Thymus (tissue), 11 donors: ENCODE measurements around the gene OR7C2. TPM values are rescaled to one million over a fixed set of nuclear protein-coding genes. Genes with fewer than 3 reads are reported as not detected.

Source experiments
- DNase-seq, 9 donors: peaks; one replicate each; pipeline ENCODE4 v3.0.0-alpha.2; 2013; ENCODE audit warnings: low spot score in 9 of 9, low read depth in 6 of 9, missing footprints in 1 of 9
- H3K27ac ChIP-seq, 2 donors: one replicate each; pipeline ENCODE4 v1.5.1; 2013; ENCODE audit warnings: control low read depth in 1 of 2, low read depth in 1 of 2, low read length in 1 of 2, mild to moderate bottlenecking in 1 of 2, moderate library complexity in 1 of 2
- H3K27me3 ChIP-seq, 2 donors: one replicate each; pipeline ENCODE4 v1.5.1; 2013; ENCODE audit warnings: low read length in 1 of 2; ENCODE audit not compliant: control insufficient read depth in 2 of 2, insufficient read depth in 1 of 2
- H3K36me3 ChIP-seq, 2 donors: one replicate each; pipeline ENCODE4 v1.5.1; 2013; ENCODE audit warnings: low read length in 1 of 2, mild to moderate bottlenecking in 1 of 2, moderate library complexity in 1 of 2; ENCODE audit not compliant: control insufficient read depth in 2 of 2, insufficient read depth in 2 of 2
- H3K4me1 ChIP-seq, 2 donors: one replicate each; pipeline ENCODE4 v1.5.1; 2013; ENCODE audit warnings: low read length in 2 of 2; ENCODE audit not compliant: control insufficient read depth in 2 of 2, insufficient read depth in 2 of 2
- H3K4me3 ChIP-seq, 2 donors: one replicate each; pipeline ENCODE4 v1.5.1; 2013; ENCODE audit warnings: low read length in 2 of 2, control low read depth in 1 of 2, mild to moderate bottlenecking in 1 of 2
- H3K9me3 ChIP-seq, 2 donors: one replicate each; pipeline ENCODE4 v1.5.1; 2013; ENCODE audit warnings: low read length in 1 of 2, mild to moderate bottlenecking in 1 of 2; ENCODE audit not compliant: control insufficient read depth in 2 of 2, insufficient read depth in 1 of 2
- WGBS: extraction: QIAGEN DNeasy Blood & Tissue Kit; methylation state at CpG from one replicate; pipeline ENCODE4 v1.1.7; 2013; 5-methylcytosine and 5-hydroxymethylcytosine counted together
- polyA plus RNA-seq: library from polyadenylated mRNA; stranded (reverse); fragments of 200-250 nt; gene quantifications from one replicate; pipeline ENCODE4 v1.2.3, GENCODE V29; 2013
- total RNA-seq: library from RNA; stranded (reverse); fragments of 120-200 nt; gene quantifications from one replicate; pipeline ENCODE4 v1.2.4, GENCODE V29; 2013
- donor health status: healthy.

Gene OR7C2
- total and polyA plus RNA-seq, 2 donors: not detected

DNA sequence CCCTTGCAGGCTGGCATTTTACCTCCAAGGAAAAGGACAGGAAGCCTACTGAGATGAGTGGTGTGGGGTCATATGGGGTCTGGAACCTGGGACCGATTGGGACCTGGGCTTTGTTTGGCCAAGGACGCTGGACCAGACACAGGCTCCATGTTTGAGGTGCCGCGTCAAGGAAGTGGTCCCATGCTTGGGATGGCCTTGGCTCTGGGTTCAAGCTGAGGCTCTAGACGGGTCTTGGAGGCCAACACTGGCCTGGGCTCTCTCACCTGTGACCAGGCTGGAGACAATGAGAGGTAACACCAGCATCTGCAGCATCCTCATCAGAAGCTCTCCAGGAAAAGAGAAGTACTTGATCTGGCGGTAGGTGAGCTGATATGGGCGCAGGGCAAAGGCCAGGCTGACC, 30.2 kb downstream of the OR7C2 start:
- Histone ChIP-seq H3K4me3 (no peak overlapping the region), H3K36me3 (no peaks in the 10 kb centered on the region), H3K27me3 (peaks cover 0 to 1% of the 10 kb centered on the region in 2 donors), H3K27ac (no peak overlapping the region), H3K9me3 (no peaks in the 10 kb centered on the region), H3K4me1 (no peaks in the 10 kb centered on the region)
- 80% methylated on average over 7 of the region's 7 CpGs for WGBS
- no peak for DNase-seq

DNA sequence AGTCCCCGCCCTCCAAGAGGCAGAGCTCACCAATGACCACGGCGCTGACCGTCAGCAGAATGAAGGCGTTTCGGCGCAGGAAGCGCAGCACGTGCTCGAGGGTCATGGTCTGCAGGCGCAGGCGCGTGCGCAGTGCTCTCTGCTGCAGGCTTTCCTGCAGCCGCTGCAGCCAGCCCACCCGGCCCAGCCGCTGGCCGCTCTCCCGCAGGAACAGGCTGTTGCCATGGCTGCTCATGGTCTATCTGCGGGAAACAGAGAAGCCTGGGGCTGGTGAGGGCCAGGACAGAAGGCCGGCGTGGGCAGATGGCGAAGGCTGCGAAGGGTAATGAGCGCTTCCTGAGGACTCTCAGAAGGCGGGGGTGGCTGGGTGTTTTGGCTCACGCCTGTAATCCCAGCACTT, 31.4 kb downstream of the OR7C2 start:
- WGBS: 93% methylated on average over 27 of the region's 27 CpGs
- no peaks in the 10 kb centered on the region for H3K4me1 ChIP-seq
- no peak overlapping the region for H3K27ac ChIP-seq
- H3K27me3 ChIP-seq: peaks cover 4 to 13% of the 10 kb centered on the region in 2 donors
- H3K9me3 ChIP-seq: no peaks in the 10 kb centered on the region
- no peak for DNase-seq
- no peak overlapping the region for H3K4me3 ChIP-seq
- H3K36me3 ChIP-seq: no peaks in the 10 kb centered on the region

DNA sequence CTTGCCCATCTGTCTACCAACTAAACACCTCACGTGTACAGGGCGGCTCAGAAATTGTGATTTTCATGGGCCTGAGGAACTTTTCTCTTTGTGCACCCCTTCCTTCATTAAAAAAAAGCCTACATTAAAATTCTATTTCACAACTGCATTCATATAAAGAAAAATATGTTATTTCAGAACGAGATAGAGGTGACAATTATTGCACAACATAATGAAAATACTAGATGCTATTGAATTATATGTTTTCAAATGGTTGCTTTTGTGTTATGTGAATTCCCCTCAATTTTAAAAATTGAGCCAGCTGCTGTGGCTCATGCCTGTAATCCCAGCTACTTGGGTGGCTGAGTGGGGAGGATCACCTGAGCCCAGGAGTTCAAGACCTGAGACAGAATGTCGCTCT, 33.2 kb downstream of the OR7C2 start:
- no peaks in the 10 kb centered on the region for H3K36me3 ChIP-seq
- H3K27ac ChIP-seq: no peak overlapping the region
- H3K4me1 ChIP-seq: no peaks in the 10 kb centered on the region
- peaks cover 16 to 30% of the 10 kb centered on the region in 2 donors for H3K27me3 ChIP-seq
- no peak for DNase-seq
- no peaks in the 10 kb centered on the region for H3K9me3 ChIP-seq
- H3K4me3 ChIP-seq: no peak overlapping the region
- WGBS: 70% methylated on average over 4 of the region's 4 CpGs

GRCh38 chr19:14977128-14977527, 35.8 kb downstream of the OR7C2 start:
- H3K27ac ChIP-seq: no peak overlapping the region
- H3K27me3 ChIP-seq: peaks cover 30 to 54% of the 10 kb centered on the region in 2 donors
- H3K4me1 ChIP-seq: no peaks in the 10 kb centered on the region
- H3K36me3 ChIP-seq: no peaks in the 10 kb centered on the region
- WGBS: 74% methylated on average over 5 of the region's 5 CpGs
- no peaks in the 10 kb centered on the region for H3K9me3 ChIP-seq
- no peak for DNase-seq
- no peak overlapping the region for H3K4me3 ChIP-seq

- H3K4me1 ChIP-seq: no peaks in the 10 kb centered on the region
- no peaks in the 10 kb centered on the region for H3K9me3 ChIP-seq
- peaks cover 30 to 55% of the 10 kb centered on the region in 2 donors for H3K27me3 ChIP-seq
- H3K36me3 ChIP-seq: no peaks in the 10 kb centered on the region
- H3K27ac ChIP-seq: no peak overlapping the region
- 86% methylated on average over 6 of the region's 6 CpGs for WGBS
- DNase-seq: no peak
- H3K4me3 ChIP-seq: no peak overlapping the region
Observed at GRCh38 chr19:14978161-14978776, 37.0 kb downstream of the OR7C2 start.

DNA sequence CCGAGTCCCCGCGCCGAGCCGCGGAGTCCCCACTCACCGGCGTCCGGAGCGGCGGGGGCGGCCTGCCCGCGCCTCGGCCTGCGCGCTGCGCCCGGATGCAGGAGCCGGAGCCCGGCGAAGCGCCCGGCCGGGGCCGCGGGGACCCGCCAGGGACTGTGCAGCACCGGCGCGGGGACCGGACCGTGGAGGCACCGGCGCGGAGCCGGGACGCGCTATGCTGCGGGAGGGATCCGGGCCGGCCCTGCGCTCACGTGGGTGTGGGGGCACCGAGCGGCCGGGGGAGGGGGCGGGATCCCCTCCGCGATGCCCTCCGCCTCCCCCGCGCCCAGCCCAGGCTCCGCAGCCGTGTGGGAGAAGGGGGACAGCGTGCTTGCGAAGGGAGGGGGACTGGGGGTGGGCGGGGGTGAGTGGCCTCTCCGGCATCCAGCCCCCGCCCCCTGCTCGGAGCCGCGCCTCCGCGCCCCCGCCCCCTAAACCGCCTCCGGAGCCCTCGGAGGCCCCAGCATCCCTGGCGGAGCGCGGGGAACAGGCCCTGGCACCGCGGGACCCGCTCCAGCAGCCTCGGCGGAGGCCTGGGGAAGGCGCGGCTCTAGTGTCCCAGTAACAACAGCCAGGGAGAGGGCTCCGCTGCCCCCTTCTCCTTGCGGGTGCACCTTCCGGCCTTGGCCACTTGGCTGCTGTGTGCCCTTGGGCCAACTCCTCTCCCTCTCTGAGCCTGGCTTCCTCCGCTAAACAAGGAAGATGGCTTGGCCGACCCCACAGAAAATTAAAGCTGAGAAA, 38.4 kb downstream of the OR7C2 start, which contains the start of gene SLC1A6:
Gene SLC1A6 (minus strand): TSS at position 389 of the 780 bp plus-strand sequence. CDS start 6,954 bp downstream, outside the sequence.
- H3K27me3 ChIP-seq: peaks cover 30 to 55% of the 10 kb centered on the region in 2 donors
- no peaks in the 10 kb centered on the region for H3K4me1 ChIP-seq
- WGBS: 1% methylated on average over 84 of the region's 84 CpGs
- no peak within 1 kb of the TSS for H3K27ac ChIP-seq
- H3K9me3 ChIP-seq: no peaks in the 10 kb centered on the region
- no peak for DNase-seq
- no peak within 1 kb of the TSS for H3K4me3 ChIP-seq
- H3K36me3 ChIP-seq: no peaks in the 10 kb centered on the region

DNA sequence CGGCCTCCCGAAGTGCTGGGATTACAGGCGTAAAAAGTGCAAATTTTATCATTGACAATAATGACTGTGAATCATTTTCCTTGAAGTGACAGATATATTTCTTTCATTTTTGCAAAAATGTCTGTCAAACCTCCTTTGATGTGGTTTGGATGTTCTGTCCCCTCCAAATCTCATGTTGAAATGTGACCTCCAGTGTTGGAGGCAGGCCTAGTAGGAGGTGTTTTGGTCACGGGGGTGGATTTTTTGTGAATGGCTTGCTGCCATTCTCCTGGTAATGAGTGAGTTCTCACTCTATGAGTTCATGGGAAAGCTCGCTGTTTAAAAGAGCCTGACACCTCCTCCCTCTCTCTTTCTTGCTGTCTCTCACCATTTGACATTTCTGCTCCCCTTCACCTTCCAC, 43.8 kb downstream of the OR7C2 start:
- WGBS: 85% methylated on average over 5 of the region's 5 CpGs
- Histone ChIP-seq H3K9me3 (peaks cover 0 to 2% of the 10 kb centered on the region in 2 donors), H3K4me3 (no peak overlapping the region), H3K27ac (no peak overlapping the region), H3K36me3 (no peaks in the 10 kb centered on the region), H3K27me3 (peaks cover 7 to 19% of the 10 kb centered on the region in 2 donors), H3K4me1 (no peaks in the 10 kb centered on the region)
- no peak for DNase-seq

Other genes starting within 250 kb of the OR7C2 start
- gene ADGRE2, start 162.9 kb upstream of the OR7C2 start, total RNA-seq: 1.2 TPM
- 3.4 TPM for gene ADGRE2, start 162.9 kb upstream of the OR7C2 start, polyA plus RNA-seq
- gene OR7A5, start 106.3 kb upstream of the OR7C2 start, total RNA-seq: not detected
- gene OR7A5, start 106.3 kb upstream of the OR7C2 start, polyA plus RNA-seq: 0.16 TPM
- not detected for gene OR7C1, start 106.3 kb upstream of the OR7C2 start, total RNA-seq
- gene OR7C1, start 106.3 kb upstream of the OR7C2 start, polyA plus RNA-seq: 0.11 TPM
- not detected for gene OR7A10, start 92.6 kb upstream of the OR7C2 start, total RNA-seq
- gene OR7A10, start 92.6 kb upstream of the OR7C2 start, polyA plus RNA-seq: not detected
- gene OR7A17, start 55.4 kb upstream of the OR7C2 start, total RNA-seq: not detected
- gene OR7A17, start 55.4 kb upstream of the OR7C2 start, polyA plus RNA-seq: not detected
- 0.05 TPM for gene SLC1A6, start 38.4 kb downstream of the OR7C2 start, total RNA-seq
- gene SLC1A6, start 38.4 kb downstream of the OR7C2 start, polyA plus RNA-seq: 0.18 TPM
- 0.24 TPM for gene CASP14, start 108.0 kb downstream of the OR7C2 start, total RNA-seq
- 13.0 TPM for gene CASP14, start 108.0 kb downstream of the OR7C2 start, polyA plus RNA-seq
- not detected for gene OR1I1, start 140.7 kb downstream of the OR7C2 start, total RNA-seq
- 0.05 TPM for gene OR1I1, start 140.7 kb downstream of the OR7C2 start, polyA plus RNA-seq
- gene SYDE1, start 165.9 kb downstream of the OR7C2 start, total RNA-seq: 0.94 TPM
- 2.5 TPM for gene SYDE1, start 165.9 kb downstream of the OR7C2 start, polyA plus RNA-seq